Endothelial cell of umbilical vein (primary cell): ENCODE data around the gene CRTC1. TPM values are rescaled to one million over a fixed set of nuclear protein-coding genes. Genes with fewer than 3 reads are reported as not detected.

Source experiments
- BruUV-seq: library from RNA; stranded (reverse); fragments of 400-500 nt; replicated peaks from 2 replicates; lab custom pipeline; 2021; lab: Mats Ljungman, UMichigan
- CTCF ChIA-PET: fragments of 300-600, 350-600 bp; sonication (Branson Sonifier 250); formaldehyde crosslinking; loops from one replicate; lab custom pipeline; 2021; ENCODE audit warnings: antibody characterized with exemption, inconsistent platforms; lab: Charles Lee
- POLR2A ChIA-PET: fragments of 300-600, 350-600 bp; sonication (Branson Sonifier 250); formaldehyde crosslinking; loops from one replicate; lab custom pipeline; 2021; ENCODE audit warnings: antibody characterized with exemption, inconsistent platforms; lab: Charles Lee
- DNase-seq: peaks from one replicate; pipeline ENCODE4 v3.0.0-alpha.2; 2011; ENCODE audit warnings: low read depth, low spot score
- FAIRE-seq: peaks from 2 replicates; lab custom pipeline; 2011; peaks lifted over from hg19 to GRCh38; lab: Jason Lieb, UNC
- H2AFZ ChIP-seq: 2 replicates; pipeline ENCODE4 v1.6.0; 2012; ENCODE audit warnings: low read depth, low read length, control low read depth, inconsistent platforms
- H3K27ac ChIP-seq: 2 replicates; pipeline ENCODE4 v1.5.1; 2011; ENCODE audit warnings: low read depth, mild to moderate bottlenecking, control low read depth, low read length, moderate library complexity; ENCODE audit not compliant: insufficient read depth
- H3K27me3 ChIP-seq, 2 experiments: 2 replicates each; pipeline versions ENCODE4 v1.6.0 to v1.6.1; 2011; ENCODE audit warnings: low read length in 2 of 2, mixed read lengths in 1 of 2; ENCODE audit not compliant: control insufficient read depth in 2 of 2, insufficient read depth in 2 of 2
- H3K36me3 ChIP-seq, 2 experiments: 2 replicates in 1 of 2; 3 replicates in 1 of 2; pipeline ENCODE4 v1.5.1; 2011; ENCODE audit warnings: low read length in 2 of 2, mild to moderate bottlenecking in 1 of 2, moderate library complexity in 1 of 2; ENCODE audit not compliant: control insufficient read depth in 2 of 2, insufficient read depth in 2 of 2; ENCODE audit errors: extremely low read depth in 1 of 2
- H3K4me1 ChIP-seq: 3 replicates; pipeline ENCODE4 v1.5.1; 2011; ENCODE audit warnings: mild to moderate bottlenecking, low read length; ENCODE audit not compliant: control insufficient read depth, insufficient read depth; ENCODE audit errors: extremely low read depth
- H3K4me2 ChIP-seq: 2 replicates; pipeline ENCODE4 v1.6.1; 2011; ENCODE audit warnings: low read length, control low read depth, mixed read lengths; ENCODE audit not compliant: insufficient read depth
- H3K4me3 ChIP-seq, 3 experiments: fragments of 200-600 bp in 1 of 3; sonication (generic), shearing (Covaris generic) in 1 of 3; replicated peaks in 1 of 3; 2 replicates each; pipeline ENCODE4 v1.5.1; 2011 to 2016; ENCODE audit warnings: control low read depth in 3 of 3, low read length in 3 of 3, mild to moderate bottlenecking in 2 of 3, inconsistent platforms in 1 of 3, low read depth in 1 of 3, moderate library complexity in 1 of 3; ENCODE audit not compliant: insufficient read depth in 1 of 3
- H3K79me2 ChIP-seq: 2 replicates; pipeline ENCODE4 v1.6.0; 2012; ENCODE audit warnings: low read length, inconsistent platforms; ENCODE audit not compliant: control insufficient read depth, insufficient read depth
- H3K9ac ChIP-seq: replicated peaks from 2 replicates; pipeline ENCODE3; 2011; ENCODE audit warnings: low read length, control low read depth; ENCODE audit not compliant: insufficient read depth; ENCODE audit errors: extremely low read depth
- H3K9me1 ChIP-seq: replicated peaks from 3 replicates; pipeline ENCODE4 v1.6.0; 2011; ENCODE audit warnings: mild to moderate bottlenecking, low read length; ENCODE audit not compliant: control insufficient read depth, insufficient read depth; ENCODE audit errors: extremely low read depth
- H3K9me3 ChIP-seq: replicated peaks from 2 replicates; pipeline ENCODE4 v1.5.1; 2012; ENCODE audit warnings: low read length, inconsistent platforms; ENCODE audit not compliant: control insufficient read depth, insufficient read depth
- H4K20me1 ChIP-seq: replicated peaks from 2 replicates; pipeline ENCODE3; 2011; ENCODE audit warnings: mild to moderate bottlenecking, low read length; ENCODE audit not compliant: control insufficient read depth, insufficient read depth; ENCODE audit errors: extremely low read depth
- CTCF ChIP-seq, 2 donors: IDR thresholded peaks; 1 replicate in 1 of 2; 2 replicates in 1 of 2; pipeline ENCODE4 v1.5.1; 2011; ENCODE audit warnings: low read length in 2 of 2, mild to moderate bottlenecking in 2 of 2, moderate library complexity in 2 of 2, control low read depth in 1 of 2, inconsistent platforms in 1 of 2, low read depth in 1 of 2; ENCODE audit not compliant: insufficient read depth in 1 of 2; ENCODE audit errors: extremely low read depth in 1 of 2
- EZH2 ChIP-seq: IDR thresholded peaks from 2 replicates; pipeline ENCODE4 v1.6.1; 2012; ENCODE audit warnings: borderline replicate concordance, low read depth, mild to moderate bottlenecking, moderate library complexity, low read length, inconsistent platforms; ENCODE audit not compliant: severe bottlenecking
- GATA2 ChIP-seq: IDR thresholded peaks from 2 replicates; pipeline ENCODE4 v1.7.0; 2011; ENCODE audit warnings: low read depth, mild to moderate bottlenecking, moderate library complexity, mixed read lengths, low read length; ENCODE audit not compliant: insufficient read length, insufficient read depth
- JUN ChIP-seq: IDR thresholded peaks from 2 replicates; pipeline ENCODE4 v1.6.1; 2011; ENCODE audit warnings: borderline replicate concordance, low read depth; ENCODE audit not compliant: insufficient read length, insufficient read depth
- MYC ChIP-seq: IDR thresholded peaks from one replicate; pipeline ENCODE4 v1.6.1; 2011; ENCODE audit warnings: mild to moderate bottlenecking, low read depth, low read length
- POLR2A ChIP-seq: IDR thresholded peaks from 2 replicates; pipeline ENCODE4 v1.6.1; 2012; ENCODE audit warnings: low read depth, mild to moderate bottlenecking, control low read depth, low read length
- POLR2AphosphoS5 ChIP-seq: IDR thresholded peaks from 2 replicates; pipeline ENCODE4 v1.6.1; 2012; ENCODE audit warnings: low read depth, mild to moderate bottlenecking, control low read depth, low read length, moderate library complexity; ENCODE audit not compliant: insufficient read depth
- dilution Hi-C: fragments of 300-500 bp; cut with MboI; formaldehyde crosslinking; loops from one replicate; pipeline ENCODE4 v1.15.0; 2019; ENCODE audit warnings: low sequenced_read_pairs; ENCODE audit not compliant: extremely low pct_ligation_motif_present
- intact Hi-C: fragments of 100-400 bp; cut with micrococcal nuclease; formaldehyde crosslinking; loops from one replicate; pipeline ENCODE4 v1.10.0; 2022
- polyA plus RNA-seq, 4 experiments: library from polyadenylated mRNA; depleted of rRNA in 3 of 4; stranded (reverse) in 3 of 4; unstranded in 1 of 4; fragments of >200 nt; gene quantifications; 2 replicates each; pipeline versions ENCODE4 v1.2.1 to v1.2.3, GENCODE V29; 2011 to 2012; ENCODE audit warnings: missing spikeins in 1 of 4
- total RNA-seq: library from RNA; stranded (reverse); gene quantifications from 2 replicates; pipeline ENCODE4 v1.2.3, GENCODE V29; 2021

CRTC1 gene
- total and polyA plus RNA-seq, 2 donors (not counting 3 experiments of a cell fraction or from before 2014, with no cell fraction given): 4.2 to 11.4 TPM

- no peak for TF ChIP-seq MYC
- CTCF ChIA-PET: interaction anchor here (0.5 to 1.0 kb wide), 4 partner anchors 43 to 67 kb away, joined by 3 to 4 read pairs (median 3); no protein-coding TSS in a partner anchor
- Histone ChIP-seq H4K20me1 (no peaks in the 10 kb centered on the region), H3K36me3 (no peaks in the 10 kb centered on the region), H3K9ac (no peak overlapping the region), H3K79me2 (no peaks in the 10 kb centered on the region), H3K4me3 (no peak overlapping the region), H3K4me1 (no peaks in the 10 kb centered on the region), H2AFZ (no peak overlapping the region), H3K27ac (no peak overlapping the region), H3K4me2 (no peak overlapping the region), H3K9me3 (no peaks in the 10 kb centered on the region), H3K27me3 (peaks cover 8 to 13% of the 10 kb centered on the region in 2 experiments), H3K9me1 (no peaks in the 10 kb centered on the region)
- dilution Hi-C loops: no loop called here
- BruUV-seq: no TSS peak
- FAIRE-seq (no peak), DNase-seq (no peak)
- intact Hi-C loops: no loop called here
- POLR2A ChIA-PET: no interaction called here
These were observed 97.6 kb downstream of the CRTC1 start for GRCh38 chr19:18781047-18781600.

DNA sequence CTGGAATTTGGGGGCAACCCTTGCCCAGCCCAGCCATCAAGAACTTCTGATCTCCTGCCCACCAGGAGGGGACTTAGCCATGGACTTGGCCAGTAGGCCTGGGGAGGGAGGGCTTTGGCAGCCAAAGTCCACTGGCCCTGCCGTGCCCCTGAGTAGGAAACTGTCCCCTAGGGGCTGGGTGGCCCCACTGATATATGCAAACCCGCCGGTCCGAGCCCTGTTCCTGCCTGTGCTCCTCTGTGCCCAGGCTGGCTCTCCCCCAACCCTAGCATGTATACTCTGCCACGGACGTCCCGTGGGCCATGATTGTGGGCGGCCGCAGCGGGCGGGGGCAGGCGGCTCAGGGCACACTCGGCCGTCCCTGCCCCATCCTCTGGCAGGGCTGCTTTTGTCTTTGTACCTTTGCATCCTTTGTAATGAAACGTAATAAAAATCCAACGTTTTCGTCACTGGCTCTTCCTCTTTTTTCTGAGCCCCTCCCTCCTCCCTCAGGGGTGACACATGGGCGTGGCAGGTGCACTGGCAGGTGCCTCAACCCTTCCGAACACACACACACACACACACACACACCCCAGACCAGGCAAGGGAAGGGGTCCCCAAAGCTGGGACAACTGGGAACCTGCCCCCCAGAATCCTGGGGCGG lies 98.5 kb downstream of the CRTC1 start:
- Histone ChIP-seq H3K4me3 (no peak overlapping the region), H3K4me2 (no peak overlapping the region), H3K4me1 (no peaks in the 10 kb centered on the region), H2AFZ (no peak overlapping the region), H3K9ac (no peak overlapping the region), H3K79me2 (no peaks in the 10 kb centered on the region), H3K9me1 (no peaks in the 10 kb centered on the region), H4K20me1 (no peaks in the 10 kb centered on the region), H3K27me3 (peaks cover 14 to 15% of the 10 kb centered on the region in 2 experiments), H3K36me3 (no peaks in the 10 kb centered on the region), H3K9me3 (no peaks in the 10 kb centered on the region), H3K27ac (no peak overlapping the region)
- ChIA-PET POLR2A (no interaction called here), CTCF (no interaction called here)
- intact Hi-C loops: loop anchor here (1.0 kb wide), 1 partner anchor 39 kb away; no protein-coding TSS in a partner anchor
- no peak for FAIRE-seq
- TF ChIP-seq EZH2: no peak
- no peak for TF ChIP-seq GATA2
- TF ChIP-seq POLR2AphosphoS5: no peak
- TF ChIP-seq JUN: no peak
- TF ChIP-seq POLR2A: no peak
- no peak for TF ChIP-seq CTCF (IDR thresholded peaks at IDR 0.05; ENCODE audit: extremely low read depth in 1 of 2, insufficient read depth in 1 of 2, low read depth in 1 of 2, low read length in 2 of 2)
- no peak for TF ChIP-seq MYC
- dilution Hi-C loops: no loop called here
- BruUV-seq: no TSS peak
- no peak for DNase-seq
